Measurements from ENCODE around the gene RNF208.

- no peak for TF ChIP-seq CTCF (IDR thresholded peaks at IDR 0.05)
- no peak for TF ChIP-seq POLR2A (IDR thresholded peaks at IDR 0.05)
Measured at GRCh38 chr9:137251490-137252268, 29.6 kb upstream of the RNF208 start.
